ENCODE data around the gene SRGN. TPM values are rescaled to one million over a fixed set of nuclear protein-coding genes. Genes with fewer than 3 reads are reported as not detected.
A peak's percentile ranks its signal among the peaks of the same experiment; 100 is the strongest.

Gene SRGN
- total RNA-seq, 4 donors from 2014 or later: 19.4 to 113 (median 28.1) TPM

DNA sequence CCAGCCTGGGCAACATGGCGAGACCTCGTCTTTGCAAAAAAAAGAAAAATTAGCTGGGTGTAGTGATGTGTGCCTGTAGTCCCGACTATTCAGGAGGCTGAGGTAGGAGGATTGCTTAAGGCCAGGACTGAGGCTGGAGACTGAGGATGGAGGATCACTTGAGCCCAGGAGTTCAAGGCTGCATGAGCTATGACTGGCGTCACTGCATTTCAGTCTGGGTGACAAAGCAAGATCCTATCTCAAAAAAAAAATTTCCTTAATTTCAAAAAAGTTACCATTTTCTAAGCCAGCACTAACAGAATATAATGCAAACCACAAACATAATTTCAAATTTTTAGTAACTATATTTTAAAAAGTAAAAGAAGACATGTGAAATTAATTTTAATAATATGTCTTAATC lies 13.4 kb upstream of the SRGN start:
- no peaks in the 10 kb centered on the region for H3K9me3 ChIP-seq
- H3K4me3 ChIP-seq: no peak overlapping the region
- no peaks in the 10 kb centered on the region for H3K27me3 ChIP-seq
- no peaks in the 10 kb centered on the region for H3K36me3 ChIP-seq
- H3K4me1 ChIP-seq: no peaks in the 10 kb centered on the region
- TF ChIP-seq POLR2A (IDR thresholded peaks at IDR 0.05): no peak
- TF ChIP-seq, protein P1, sequence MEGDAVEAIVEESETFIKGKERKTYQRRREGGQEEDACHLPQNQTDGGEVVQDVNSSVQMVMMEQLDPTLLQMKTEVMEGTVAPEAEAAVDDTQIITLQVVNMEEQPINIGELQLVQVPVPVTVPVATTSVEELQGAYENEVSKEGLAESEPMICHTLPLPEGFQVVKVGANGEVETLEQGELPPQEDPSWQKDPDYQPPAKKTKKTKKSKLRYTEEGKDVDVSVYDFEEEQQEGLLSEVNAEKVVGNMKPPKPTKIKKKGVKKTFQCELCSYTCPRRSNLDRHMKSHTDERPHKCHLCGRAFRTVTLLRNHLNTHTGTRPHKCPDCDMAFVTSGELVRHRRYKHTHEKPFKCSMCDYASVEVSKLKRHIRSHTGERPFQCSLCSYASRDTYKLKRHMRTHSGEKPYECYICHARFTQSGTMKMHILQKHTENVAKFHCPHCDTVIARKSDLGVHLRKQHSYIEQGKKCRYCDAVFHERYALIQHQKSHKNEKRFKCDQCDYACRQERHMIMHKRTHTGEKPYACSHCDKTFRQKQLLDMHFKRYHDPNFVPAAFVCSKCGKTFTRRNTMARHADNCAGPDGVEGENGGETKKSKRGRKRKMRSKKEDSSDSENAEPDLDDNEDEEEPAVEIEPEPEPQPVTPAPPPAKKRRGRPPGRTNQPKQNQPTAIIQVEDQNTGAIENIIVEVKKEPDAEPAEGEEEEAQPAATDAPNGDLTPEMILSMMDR (IDR thresholded peaks at IDR 0.05): no peak
- no peak for DNase-seq
- H3K27ac ChIP-seq: no peak overlapping the region

DNA sequence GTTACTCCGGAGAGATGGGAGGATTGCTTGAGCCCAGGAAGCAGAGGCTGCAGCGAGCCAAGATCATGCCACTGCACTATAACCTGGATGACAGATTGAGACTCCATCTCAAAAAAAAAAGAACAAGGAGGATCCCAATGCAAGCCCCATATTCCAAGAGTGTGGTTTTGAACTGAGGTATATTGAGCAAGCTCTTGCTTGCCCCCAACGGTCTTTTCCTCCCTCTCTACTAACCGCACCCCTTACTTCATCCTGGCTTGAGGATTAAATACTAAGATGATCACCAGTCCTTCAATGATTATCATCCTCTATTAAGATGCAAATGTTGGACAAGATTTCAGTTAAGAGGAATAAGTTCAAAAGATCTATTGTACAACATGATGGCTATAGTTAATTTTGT lies 12.5 kb upstream of the SRGN start:
- TF ChIP-seq POLR2A (IDR thresholded peaks at IDR 0.05): no peak
- TF ChIP-seq, protein P1 (IDR thresholded peaks at IDR 0.05): no peak
- Histone ChIP-seq H3K4me1 (no peaks in the 10 kb centered on the region), H3K27ac (no peak overlapping the region), H3K9me3 (no peaks in the 10 kb centered on the region), H3K4me3 (no peak overlapping the region), H3K27me3 (no peaks in the 10 kb centered on the region), H3K36me3 (no peaks in the 10 kb centered on the region)
- no peak for DNase-seq

DNA sequence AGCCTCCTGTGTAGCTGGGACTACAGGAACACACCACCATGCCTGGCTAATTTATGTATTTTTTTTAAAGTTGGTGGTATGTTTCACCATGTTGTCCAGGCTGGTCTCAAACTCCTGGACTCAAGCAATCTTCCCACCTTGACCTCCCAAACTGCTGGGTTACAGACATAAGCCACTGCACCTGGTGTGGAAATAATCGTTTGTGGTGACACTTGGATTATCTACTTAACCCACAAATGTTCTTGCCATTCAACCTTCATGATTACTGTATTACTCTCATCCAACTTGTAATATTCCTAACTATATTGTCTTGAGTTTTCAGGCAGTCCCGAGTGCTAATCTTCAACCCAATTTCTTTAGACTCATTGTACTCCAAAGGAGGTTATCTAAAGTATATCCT lies 9.6 kb upstream of the SRGN start:
- no peaks in the 10 kb centered on the region for H3K4me1 ChIP-seq
- H3K27me3 ChIP-seq: no peaks in the 10 kb centered on the region
- H3K9me3 ChIP-seq: no peaks in the 10 kb centered on the region
- no peak for TF ChIP-seq POLR2A (IDR thresholded peaks at IDR 0.05)
- TF ChIP-seq, protein P1 (IDR thresholded peaks at IDR 0.05): no peak
- no peak for DNase-seq
- H3K36me3 ChIP-seq: no peaks in the 10 kb centered on the region
- no peak overlapping the region for H3K4me3 ChIP-seq
- no peak overlapping the region for H3K27ac ChIP-seq

DNA sequence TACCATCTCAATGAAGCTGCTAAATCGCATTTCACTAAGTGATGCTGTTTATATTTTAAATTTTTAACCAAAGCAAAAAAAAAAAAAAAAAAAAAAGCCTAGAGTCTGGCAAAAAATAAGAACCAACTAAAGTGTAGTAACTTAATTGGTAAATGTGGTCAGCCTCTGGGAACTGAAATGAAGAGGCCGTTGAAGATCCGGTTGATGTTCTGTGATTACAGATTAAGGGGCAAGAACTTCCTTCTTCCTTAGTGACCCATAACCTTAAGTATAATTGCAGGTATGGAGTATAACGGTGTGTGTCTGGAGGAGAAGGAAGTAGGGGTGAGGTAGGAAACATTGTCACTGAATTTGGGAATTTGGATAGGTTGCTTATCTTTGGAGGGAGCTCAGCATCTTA lies 7.7 kb upstream of the SRGN start:
- Histone ChIP-seq H3K36me3 (no peaks in the 10 kb centered on the region), H3K9me3 (no peaks in the 10 kb centered on the region), H3K4me3 (no peak overlapping the region), H3K27me3 (no peaks in the 10 kb centered on the region), H3K27ac (no peak overlapping the region), H3K4me1 (no peaks in the 10 kb centered on the region)
- TF ChIP-seq, protein P1 (IDR thresholded peaks at IDR 0.05): no peak
- DNase-seq: no peak

DNA sequence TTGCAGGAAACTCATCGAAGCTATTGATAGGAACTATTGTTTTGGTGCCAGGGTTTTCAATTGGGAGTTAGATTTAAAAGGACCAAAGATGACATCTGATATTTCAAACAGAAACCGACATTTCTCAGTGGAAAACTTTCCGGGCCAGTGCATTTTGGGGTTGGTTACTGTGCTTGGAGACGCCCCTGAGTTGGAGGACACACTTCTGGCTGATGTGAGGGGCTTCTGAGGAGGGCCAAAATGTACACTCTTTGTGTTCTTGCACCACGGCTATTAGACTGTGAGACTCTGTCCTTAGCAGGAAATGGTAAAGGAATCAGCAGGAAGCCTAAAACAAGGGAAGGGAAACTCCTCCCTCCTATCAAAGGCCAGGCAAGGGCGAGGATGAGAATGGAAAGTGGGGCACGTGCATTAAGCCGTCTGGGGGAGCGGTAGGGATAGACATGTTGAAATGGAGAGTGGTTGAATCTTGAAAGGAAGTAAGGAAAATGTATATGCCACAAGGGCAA lies 1.8 kb upstream of the SRGN start:
- peak overlapping the region in 3 of 4 donors; percentile 33 to 86 (median 82) for H3K27ac ChIP-seq
- no peak for DNase-seq

More for the DNA sequence above, 1.8 kb upstream of the SRGN start:
- no peak overlapping the region for H3K4me3 ChIP-seq
- no peaks in the 10 kb centered on the region for H3K27me3 ChIP-seq
- H3K4me1 ChIP-seq: no peaks in the 10 kb centered on the region
- no peaks in the 10 kb centered on the region for H3K9me3 ChIP-seq
- no peak for TF ChIP-seq POLR2A (IDR thresholded peaks at IDR 0.05)
- TF ChIP-seq, protein P1 (IDR thresholded peaks at IDR 0.05): no peak
- no peaks in the 10 kb centered on the region for H3K36me3 ChIP-seq

All from Peyer's patch (tissue), 4 donors.